ENCODE data around the gene TKT. TPM values are rescaled to one million over a fixed set of nuclear protein-coding genes. Genes with fewer than 3 reads are reported as not detected.

Gene TKT
- total RNA-seq, 1 donor from 2014 or later = 564 TPM

DNA sequence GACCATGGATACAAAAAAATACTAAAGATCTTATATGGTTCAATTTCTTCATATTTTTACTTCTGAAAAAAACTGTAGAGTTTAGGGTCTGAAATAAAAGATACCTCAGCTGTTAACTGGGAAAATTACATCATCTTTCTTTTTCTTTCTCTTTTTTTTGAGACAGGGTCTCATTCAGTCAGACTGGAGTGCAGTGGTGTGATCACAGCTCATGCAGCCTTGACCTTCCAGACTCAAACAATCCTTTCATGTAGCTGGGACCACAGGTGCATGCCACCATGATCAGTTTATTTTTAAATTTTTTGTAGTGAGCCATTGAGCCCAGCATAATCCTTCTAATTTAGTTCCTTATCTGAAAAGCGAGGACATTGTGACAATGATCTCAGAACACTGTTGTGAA lies 39.6 kb upstream of the TKT start:
- Mint-ChIP-seq H3K27me3 (ENCODE audit: low read depth) (no peaks in the 10 kb centered on the region), H3K36me3 (ENCODE audit: low read depth) (peaks cover 12% of the 10 kb centered on the region), H3K4me3 (no peak overlapping the region), H3K27ac (ENCODE audit: unreplicated experiment) (no peak overlapping the region), H3K9me3 (no peaks in the 10 kb centered on the region), H3K4me1 (peaks cover 3% of the 10 kb centered on the region)
- TF ChIP-seq, protein P1, sequence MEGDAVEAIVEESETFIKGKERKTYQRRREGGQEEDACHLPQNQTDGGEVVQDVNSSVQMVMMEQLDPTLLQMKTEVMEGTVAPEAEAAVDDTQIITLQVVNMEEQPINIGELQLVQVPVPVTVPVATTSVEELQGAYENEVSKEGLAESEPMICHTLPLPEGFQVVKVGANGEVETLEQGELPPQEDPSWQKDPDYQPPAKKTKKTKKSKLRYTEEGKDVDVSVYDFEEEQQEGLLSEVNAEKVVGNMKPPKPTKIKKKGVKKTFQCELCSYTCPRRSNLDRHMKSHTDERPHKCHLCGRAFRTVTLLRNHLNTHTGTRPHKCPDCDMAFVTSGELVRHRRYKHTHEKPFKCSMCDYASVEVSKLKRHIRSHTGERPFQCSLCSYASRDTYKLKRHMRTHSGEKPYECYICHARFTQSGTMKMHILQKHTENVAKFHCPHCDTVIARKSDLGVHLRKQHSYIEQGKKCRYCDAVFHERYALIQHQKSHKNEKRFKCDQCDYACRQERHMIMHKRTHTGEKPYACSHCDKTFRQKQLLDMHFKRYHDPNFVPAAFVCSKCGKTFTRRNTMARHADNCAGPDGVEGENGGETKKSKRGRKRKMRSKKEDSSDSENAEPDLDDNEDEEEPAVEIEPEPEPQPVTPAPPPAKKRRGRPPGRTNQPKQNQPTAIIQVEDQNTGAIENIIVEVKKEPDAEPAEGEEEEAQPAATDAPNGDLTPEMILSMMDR (conservative IDR thresholded peaks at IDR 0.05) = no peak
- no peak for DNase-seq (ENCODE audit: low read depth, low spot score)

DNA sequence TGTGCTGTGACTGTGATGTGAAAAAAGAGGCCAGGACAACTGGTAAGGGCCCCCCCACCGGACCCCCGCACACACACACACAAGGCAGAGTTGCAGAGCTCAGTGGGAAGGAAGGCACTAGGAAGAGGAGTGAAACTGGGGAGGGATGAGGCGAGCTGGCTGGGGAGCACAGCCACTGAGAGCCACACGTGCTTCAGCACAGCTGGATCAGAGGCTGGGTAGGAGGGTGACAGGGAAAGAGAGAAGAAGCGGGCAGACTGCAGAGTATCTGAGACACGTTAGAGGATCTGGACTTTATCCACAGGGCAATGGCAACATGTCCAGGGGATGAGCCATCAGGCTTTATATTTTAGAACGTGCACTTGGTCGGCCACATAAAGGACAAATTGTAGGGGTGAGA lies 38.0 kb upstream of the TKT start:
- Mint-ChIP-seq H3K36me3 (ENCODE audit: low read depth) (peaks cover 8% of the 10 kb centered on the region), H3K27me3 (ENCODE audit: low read depth) (no peaks in the 10 kb centered on the region), H3K9me3 (no peaks in the 10 kb centered on the region), H3K27ac (ENCODE audit: unreplicated experiment) (peak overlapping the region; percentile 0), H3K4me1 (no peaks in the 10 kb centered on the region), H3K4me3 (no peak overlapping the region)
- no peak for DNase-seq (ENCODE audit: low read depth, low spot score)
- TF ChIP-seq, protein P1 (conservative IDR thresholded peaks at IDR 0.05) = no peak

DNA sequence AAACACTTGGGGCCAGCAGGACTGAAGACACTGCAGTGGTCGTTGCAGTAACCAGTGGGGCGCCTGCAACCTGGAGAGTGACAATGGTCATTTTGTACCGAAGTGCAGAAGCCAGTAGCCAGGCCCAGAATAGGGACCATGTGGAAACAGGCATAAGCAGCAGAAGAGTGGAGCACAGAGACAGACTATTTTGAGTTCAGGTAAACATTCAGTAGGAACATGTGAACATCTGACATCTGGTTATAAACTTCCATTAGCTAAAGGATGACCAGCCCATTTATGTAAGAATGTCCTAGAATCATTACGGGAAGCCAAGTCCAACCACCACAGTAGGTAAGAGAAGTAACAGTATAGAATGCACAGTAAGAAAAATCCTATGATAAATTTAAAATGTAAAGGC lies 32.4 kb upstream of the TKT start:
- peaks cover 27% of the 10 kb centered on the region for H3K4me1 Mint-ChIP-seq
- TF ChIP-seq, protein P1 (conservative IDR thresholded peaks at IDR 0.05) = no peak
- no peaks in the 10 kb centered on the region for H3K9me3 Mint-ChIP-seq
- H3K4me3 Mint-ChIP-seq = no peak overlapping the region
- DNase-seq (ENCODE audit: low read depth, low spot score) = no peak
- peaks cover 8% of the 10 kb centered on the region for H3K36me3 Mint-ChIP-seq (ENCODE audit: low read depth)
- no peak overlapping the region for H3K27ac Mint-ChIP-seq (ENCODE audit: unreplicated experiment)
- H3K27me3 Mint-ChIP-seq (ENCODE audit: low read depth) = no peaks in the 10 kb centered on the region

- no peak for DNase-seq (ENCODE audit: low read depth, low spot score)
- peaks cover 4% of the 10 kb centered on the region for H3K36me3 Mint-ChIP-seq (ENCODE audit: low read depth)
These were observed 31.4 kb upstream of the TKT start for GRCh38 chr3:53287131-53287629.

DNA sequence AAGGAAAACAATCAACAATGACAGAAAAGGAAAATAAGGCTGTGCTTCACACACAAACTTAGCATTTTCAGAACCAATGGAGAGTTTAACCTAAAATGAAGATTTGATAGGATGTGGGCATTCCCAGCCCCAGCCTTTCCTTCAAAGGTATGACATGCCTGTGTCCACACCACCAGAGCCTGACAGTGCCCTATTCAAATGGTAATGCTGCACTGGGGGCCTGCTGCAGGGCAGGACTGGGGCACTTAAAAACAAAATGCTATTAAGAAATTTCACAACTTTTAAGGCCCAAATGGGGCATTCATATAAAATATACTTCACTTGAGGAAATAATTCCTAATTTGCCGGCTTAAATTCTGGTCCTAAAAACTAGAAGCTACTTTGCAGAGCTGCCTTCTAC lies 30.9 kb upstream of the TKT start:
- Mint-ChIP-seq H3K27me3 (ENCODE audit: low read depth) (no peaks in the 10 kb centered on the region), H3K4me3 (peak overlapping the region; percentile 66), H3K36me3 (ENCODE audit: low read depth) (peaks cover 3% of the 10 kb centered on the region), H3K27ac (ENCODE audit: unreplicated experiment) (peak overlapping the region; percentile 87), H3K4me1 (peaks cover 27% of the 10 kb centered on the region), H3K9me3 (no peaks in the 10 kb centered on the region)
- TF ChIP-seq, protein P1 (conservative IDR thresholded peaks at IDR 0.05) = no peak
- no peak for DNase-seq (ENCODE audit: low read depth, low spot score)

More at GRCh38 chr3:53287131-53287629, 31.4 kb upstream of the TKT start:
- H3K27ac Mint-ChIP-seq (ENCODE audit: unreplicated experiment) = peak overlapping the region; percentile 87
- TF ChIP-seq, protein P1 (conservative IDR thresholded peaks at IDR 0.05) = no peak
- H3K9me3 Mint-ChIP-seq = no peaks in the 10 kb centered on the region
- H3K4me3 Mint-ChIP-seq = peak overlapping the region; percentile 66
- no peaks in the 10 kb centered on the region for H3K27me3 Mint-ChIP-seq (ENCODE audit: low read depth)
- H3K4me1 Mint-ChIP-seq = peaks cover 27% of the 10 kb centered on the region

Measured in neural crest cell (in vitro differentiated cells).